Measurements from ENCODE around the gene ROBO2.
A peak's percentile ranks its signal among the peaks of the same experiment; 100 is the strongest.

Gene ROBO2

DNA sequence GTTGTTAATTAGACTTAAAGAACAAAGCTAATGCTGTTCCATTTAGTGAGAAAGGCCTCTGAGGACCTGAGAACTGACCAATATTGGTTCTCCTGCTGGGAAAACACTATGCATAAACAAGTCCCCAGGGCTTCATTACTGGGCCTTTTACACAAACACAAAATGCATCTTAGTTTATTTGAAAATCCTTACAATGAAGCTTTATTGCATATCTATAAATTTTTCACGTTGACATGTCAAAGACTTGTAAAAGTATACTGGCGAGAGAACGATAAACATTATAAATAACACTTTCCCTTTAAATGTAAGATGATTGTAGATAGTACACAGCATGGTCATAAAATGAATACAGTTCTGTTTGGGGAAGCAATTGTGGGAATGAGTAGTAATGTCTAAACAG lies 151.7 kb downstream of the ROBO2 start:
- TF ChIP-seq, protein P1, sequence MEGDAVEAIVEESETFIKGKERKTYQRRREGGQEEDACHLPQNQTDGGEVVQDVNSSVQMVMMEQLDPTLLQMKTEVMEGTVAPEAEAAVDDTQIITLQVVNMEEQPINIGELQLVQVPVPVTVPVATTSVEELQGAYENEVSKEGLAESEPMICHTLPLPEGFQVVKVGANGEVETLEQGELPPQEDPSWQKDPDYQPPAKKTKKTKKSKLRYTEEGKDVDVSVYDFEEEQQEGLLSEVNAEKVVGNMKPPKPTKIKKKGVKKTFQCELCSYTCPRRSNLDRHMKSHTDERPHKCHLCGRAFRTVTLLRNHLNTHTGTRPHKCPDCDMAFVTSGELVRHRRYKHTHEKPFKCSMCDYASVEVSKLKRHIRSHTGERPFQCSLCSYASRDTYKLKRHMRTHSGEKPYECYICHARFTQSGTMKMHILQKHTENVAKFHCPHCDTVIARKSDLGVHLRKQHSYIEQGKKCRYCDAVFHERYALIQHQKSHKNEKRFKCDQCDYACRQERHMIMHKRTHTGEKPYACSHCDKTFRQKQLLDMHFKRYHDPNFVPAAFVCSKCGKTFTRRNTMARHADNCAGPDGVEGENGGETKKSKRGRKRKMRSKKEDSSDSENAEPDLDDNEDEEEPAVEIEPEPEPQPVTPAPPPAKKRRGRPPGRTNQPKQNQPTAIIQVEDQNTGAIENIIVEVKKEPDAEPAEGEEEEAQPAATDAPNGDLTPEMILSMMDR (conservative IDR thresholded peaks at IDR 0.05; ENCODE audit: low read length): no peak
- no peak overlapping the region for H3K4me3 ChIP-seq (ENCODE audit: low read length)
- no peak for DNase-seq (ENCODE audit: low read depth)

DNA sequence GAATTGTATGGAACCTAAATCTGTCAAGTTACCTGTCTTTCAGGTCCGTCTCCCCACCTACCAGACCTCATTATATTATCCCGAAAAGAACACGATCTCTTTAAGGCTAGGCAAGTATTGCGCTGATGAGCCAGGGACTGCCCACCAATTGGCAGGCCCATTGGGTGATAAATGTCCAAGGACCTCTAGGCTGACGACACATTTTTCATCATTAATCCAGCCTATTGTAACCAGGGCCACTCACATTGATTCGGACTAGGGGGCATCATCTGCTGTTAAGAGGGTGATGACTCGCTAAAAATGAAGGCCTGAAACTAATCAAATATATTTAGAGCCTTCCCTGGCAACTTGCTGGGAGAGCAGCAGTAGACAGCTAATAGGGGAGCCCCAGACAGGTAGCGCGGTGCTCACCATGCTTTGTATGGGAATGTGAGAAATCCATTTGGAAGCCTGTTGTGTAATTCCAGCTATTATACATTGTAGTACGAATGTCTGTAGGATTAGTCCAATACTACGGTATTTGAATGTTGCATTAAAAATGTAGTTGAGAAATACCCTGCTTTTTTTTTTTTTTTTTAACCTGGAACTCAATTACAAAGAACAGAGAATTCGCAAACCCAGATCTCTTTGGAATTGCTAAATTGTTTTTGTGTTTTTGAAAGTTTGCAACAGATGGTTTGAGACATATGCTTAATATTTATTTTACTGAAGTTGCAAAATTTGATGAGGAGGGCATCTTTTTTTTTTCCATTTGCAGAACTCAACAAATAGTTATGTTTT lies 156.1 kb downstream of the ROBO2 start:
- TF ChIP-seq, protein P1 (conservative IDR thresholded peaks at IDR 0.05; ENCODE audit: low read length): no peak
- H3K4me3 ChIP-seq (ENCODE audit: low read length): no peak overlapping the region
- peak; percentile 38 for DNase-seq (ENCODE audit: low read depth)

GRCh38 chr3:77197408-77197807 lies 157.5 kb downstream of the ROBO2 start:
- no peak for DNase-seq (ENCODE audit: low read depth)
- no peak overlapping the region for H3K4me3 ChIP-seq (ENCODE audit: low read length)
- TF ChIP-seq, protein P1 (conservative IDR thresholded peaks at IDR 0.05; ENCODE audit: low read length): no peak

GRCh38 chr3:77203851-77204250 lies 164.0 kb downstream of the ROBO2 start:
- no peak overlapping the region for H3K4me3 ChIP-seq (ENCODE audit: low read length)

DNA sequence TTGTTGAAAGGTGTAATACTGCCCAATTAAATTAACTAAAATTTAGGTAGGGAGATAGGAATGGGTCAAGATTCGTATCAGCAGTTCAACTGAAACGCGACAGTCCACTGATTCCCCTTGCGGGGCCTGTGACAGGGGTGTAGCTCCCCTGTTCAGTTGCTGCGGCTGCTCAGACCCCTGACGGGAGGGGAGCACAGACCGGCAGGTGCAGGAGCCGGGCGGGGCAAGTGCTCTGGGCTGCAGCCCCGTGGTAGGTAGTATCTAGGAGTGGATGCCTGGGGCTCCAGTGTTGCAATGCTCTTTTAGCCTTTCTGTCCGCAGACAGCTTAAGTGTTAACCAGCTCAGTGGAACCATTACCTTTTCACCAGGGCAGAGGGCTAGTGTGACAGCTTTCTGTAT lies 164.9 kb downstream of the ROBO2 start:
- H3K4me3 ChIP-seq (ENCODE audit: low read length): no peak overlapping the region
- no peak for DNase-seq (ENCODE audit: low read depth)
- TF ChIP-seq, protein P1 (conservative IDR thresholded peaks at IDR 0.05; ENCODE audit: low read length): no peak

More at GRCh38 chr3:77203851-77204250, 164.0 kb downstream of the ROBO2 start:
- no peak for DNase-seq (ENCODE audit: low read depth)
- TF ChIP-seq, protein P1 (conservative IDR thresholded peaks at IDR 0.05; ENCODE audit: low read length): no peak

DNA sequence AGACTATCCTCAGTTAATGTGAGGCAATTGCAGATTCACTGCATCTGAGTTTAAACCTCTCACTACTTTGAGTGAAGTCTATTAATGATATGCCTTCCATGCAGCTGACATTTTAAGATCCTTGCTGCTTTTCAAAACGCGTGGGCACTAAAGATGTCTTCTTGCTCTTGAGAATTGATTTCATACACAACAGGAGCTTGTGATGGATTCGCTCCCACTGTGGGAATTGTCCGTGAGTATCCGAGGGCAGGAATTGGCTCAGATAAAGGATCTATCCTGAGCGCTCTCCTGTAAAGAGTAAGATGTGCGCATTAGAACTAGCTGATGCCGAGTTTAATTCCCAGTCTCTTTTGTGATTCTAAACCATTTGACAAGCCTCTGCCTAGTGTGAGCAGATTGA lies 167.9 kb downstream of the ROBO2 start:
- H3K4me3 ChIP-seq (ENCODE audit: low read length): no peak overlapping the region
- TF ChIP-seq, protein P1 (conservative IDR thresholded peaks at IDR 0.05; ENCODE audit: low read length): no peak
- DNase-seq (ENCODE audit: low read depth): no peak

- DNase-seq (ENCODE audit: low read depth): no peak
- no peak overlapping the region for H3K4me3 ChIP-seq (ENCODE audit: low read length)
- TF ChIP-seq, protein P1 (conservative IDR thresholded peaks at IDR 0.05; ENCODE audit: low read length): no peak
Measured at GRCh38 chr3:77222701-77223100, 182.8 kb downstream of the ROBO2 start.

Data from AG10803 (cell line).